Gastrocnemius medialis (tissue), 4 donors: ENCODE results near the gene RTP5.

ENCODE experiments used
- POLR2A ChIP-seq, 2 donors: fragments of 450-650 bp; IDR thresholded peaks; one replicate each; pipeline ENCODE4 v1.6.1; 2017; ENCODE audit warnings: antibody characterized with exemption in 2 of 2, mild to moderate bottlenecking in 2 of 2, moderate library complexity in 2 of 2
- TF ChIP-seq, protein P1 (sequence below), 5 experiments: fragments of 450-650 bp in 3 of 5; fragments of 200-600 bp in 2 of 5; sonication (generic) in 2 of 5; IDR thresholded peaks in 4 of 5; conservative IDR thresholded peaks in 1 of 5; 1 replicate in 4 of 5; 2 replicates in 1 of 5; pipeline ENCODE4 v1.5.1; 2016 to 2019; ENCODE audit warnings: antibody characterized with exemption in 5 of 5, mild to moderate bottlenecking in 3 of 5, moderate library complexity in 3 of 5

GRCh38 chr2:241866790-241867645 is 2.5 kb upstream of the RTP5 start:
- TF ChIP-seq, protein P1, sequence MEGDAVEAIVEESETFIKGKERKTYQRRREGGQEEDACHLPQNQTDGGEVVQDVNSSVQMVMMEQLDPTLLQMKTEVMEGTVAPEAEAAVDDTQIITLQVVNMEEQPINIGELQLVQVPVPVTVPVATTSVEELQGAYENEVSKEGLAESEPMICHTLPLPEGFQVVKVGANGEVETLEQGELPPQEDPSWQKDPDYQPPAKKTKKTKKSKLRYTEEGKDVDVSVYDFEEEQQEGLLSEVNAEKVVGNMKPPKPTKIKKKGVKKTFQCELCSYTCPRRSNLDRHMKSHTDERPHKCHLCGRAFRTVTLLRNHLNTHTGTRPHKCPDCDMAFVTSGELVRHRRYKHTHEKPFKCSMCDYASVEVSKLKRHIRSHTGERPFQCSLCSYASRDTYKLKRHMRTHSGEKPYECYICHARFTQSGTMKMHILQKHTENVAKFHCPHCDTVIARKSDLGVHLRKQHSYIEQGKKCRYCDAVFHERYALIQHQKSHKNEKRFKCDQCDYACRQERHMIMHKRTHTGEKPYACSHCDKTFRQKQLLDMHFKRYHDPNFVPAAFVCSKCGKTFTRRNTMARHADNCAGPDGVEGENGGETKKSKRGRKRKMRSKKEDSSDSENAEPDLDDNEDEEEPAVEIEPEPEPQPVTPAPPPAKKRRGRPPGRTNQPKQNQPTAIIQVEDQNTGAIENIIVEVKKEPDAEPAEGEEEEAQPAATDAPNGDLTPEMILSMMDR (IDR thresholded peaks at IDR 0.05 in 4 of 5, conservative IDR thresholded peaks at IDR 0.05 in 1 of 5) = no peak
- no peak for TF ChIP-seq POLR2A (IDR thresholded peaks at IDR 0.05)
